Bronchial epithelial cell (primary cell): ENCODE measurements around the gene GCSAM. TPM values are rescaled to one million over a fixed set of nuclear protein-coding genes. Genes with fewer than 3 reads are reported as not detected.

Experiments used
- DNase-seq: peaks from one replicate; pipeline ENCODE4 v3.0.0-alpha.2; 2010; ENCODE audit warnings: low read depth
- FAIRE-seq: peaks from 2 replicates; lab custom pipeline; 2011; peaks lifted over from hg19 to GRCh38; lab: Jason Lieb, UNC
- H3K27me3 ChIP-seq: 2 replicates; pipeline ENCODE4 v1.5.1; 2011; ENCODE audit warnings: low read length; ENCODE audit not compliant: control insufficient read depth, insufficient read depth
- H3K36me3 ChIP-seq: 2 replicates; pipeline ENCODE4 v1.5.1; 2011; ENCODE audit warnings: low read length; ENCODE audit not compliant: control insufficient read depth, insufficient read depth
- H3K4me3 ChIP-seq: 2 replicates; pipeline ENCODE4 v1.5.1; 2011; ENCODE audit warnings: mild to moderate bottlenecking, low read depth, low read length, control low read depth
- total RNA-seq: library from RNA; depleted of rRNA; stranded (reverse); fragments of >200 nt; gene quantifications from 2 replicates; pipeline ENCODE4 v1.2.1, GENCODE V29; 2014
- TF ChIP-seq, protein P1 (sequence below): IDR thresholded peaks from 2 replicates; pipeline ENCODE4 v1.5.1; 2011; ENCODE audit warnings: mild to moderate bottlenecking, moderate library complexity, low read length, control low read depth, inconsistent platforms; ENCODE audit not compliant: insufficient read depth, severe bottlenecking

GCSAM gene
- total RNA-seq, 1 donor from 2014 or later: 0.26 TPM

DNA sequence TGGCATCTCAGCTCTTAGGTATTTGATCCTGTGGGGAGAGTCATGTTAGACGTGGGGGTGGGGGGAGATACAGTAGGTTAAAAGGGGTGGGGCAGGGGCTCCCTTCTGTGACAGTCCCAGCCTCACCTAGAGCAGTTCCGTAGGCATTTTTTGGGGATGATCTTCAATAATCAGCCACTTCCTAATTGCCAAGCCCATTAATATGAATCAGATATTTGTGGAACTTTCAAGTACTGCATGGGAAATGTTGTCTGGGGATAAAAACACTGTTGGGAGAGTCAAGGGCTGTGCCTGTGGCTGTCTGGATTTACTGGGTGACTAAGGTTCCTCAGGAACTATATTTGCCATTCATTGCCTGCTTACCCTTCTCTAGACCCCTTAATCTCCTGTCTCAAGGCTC is 37.3 kb downstream of the GCSAM start:
- H3K27me3 ChIP-seq: no peaks in the 10 kb centered on the region
- DNase-seq (peak; percentile 46), FAIRE-seq (no peak)
- TF ChIP-seq, protein P1, sequence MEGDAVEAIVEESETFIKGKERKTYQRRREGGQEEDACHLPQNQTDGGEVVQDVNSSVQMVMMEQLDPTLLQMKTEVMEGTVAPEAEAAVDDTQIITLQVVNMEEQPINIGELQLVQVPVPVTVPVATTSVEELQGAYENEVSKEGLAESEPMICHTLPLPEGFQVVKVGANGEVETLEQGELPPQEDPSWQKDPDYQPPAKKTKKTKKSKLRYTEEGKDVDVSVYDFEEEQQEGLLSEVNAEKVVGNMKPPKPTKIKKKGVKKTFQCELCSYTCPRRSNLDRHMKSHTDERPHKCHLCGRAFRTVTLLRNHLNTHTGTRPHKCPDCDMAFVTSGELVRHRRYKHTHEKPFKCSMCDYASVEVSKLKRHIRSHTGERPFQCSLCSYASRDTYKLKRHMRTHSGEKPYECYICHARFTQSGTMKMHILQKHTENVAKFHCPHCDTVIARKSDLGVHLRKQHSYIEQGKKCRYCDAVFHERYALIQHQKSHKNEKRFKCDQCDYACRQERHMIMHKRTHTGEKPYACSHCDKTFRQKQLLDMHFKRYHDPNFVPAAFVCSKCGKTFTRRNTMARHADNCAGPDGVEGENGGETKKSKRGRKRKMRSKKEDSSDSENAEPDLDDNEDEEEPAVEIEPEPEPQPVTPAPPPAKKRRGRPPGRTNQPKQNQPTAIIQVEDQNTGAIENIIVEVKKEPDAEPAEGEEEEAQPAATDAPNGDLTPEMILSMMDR: no peak
- H3K36me3 ChIP-seq: peaks cover 12% of the 10 kb centered on the region
- no peak overlapping the region for H3K4me3 ChIP-seq

GRCh38 chr3:112093180-112093522 is 39.9 kb downstream of the GCSAM start:
- Histone ChIP-seq H3K36me3 (peaks cover 6% of the 10 kb centered on the region), H3K27me3 (no peaks in the 10 kb centered on the region), H3K4me3 (no peak overlapping the region)
- FAIRE-seq: no peak
- DNase-seq: no peak
- TF ChIP-seq, protein P1: no peak

- Histone ChIP-seq H3K36me3 (peaks cover 6% of the 10 kb centered on the region), H3K27me3 (no peaks in the 10 kb centered on the region), H3K4me3 (no peak overlapping the region)
- TF ChIP-seq, protein P1: no peak
- no peak for DNase-seq
- FAIRE-seq: no peak
These were observed 40.4 kb downstream of the GCSAM start for GRCh38 chr3:112092496-112093179.

DNA sequence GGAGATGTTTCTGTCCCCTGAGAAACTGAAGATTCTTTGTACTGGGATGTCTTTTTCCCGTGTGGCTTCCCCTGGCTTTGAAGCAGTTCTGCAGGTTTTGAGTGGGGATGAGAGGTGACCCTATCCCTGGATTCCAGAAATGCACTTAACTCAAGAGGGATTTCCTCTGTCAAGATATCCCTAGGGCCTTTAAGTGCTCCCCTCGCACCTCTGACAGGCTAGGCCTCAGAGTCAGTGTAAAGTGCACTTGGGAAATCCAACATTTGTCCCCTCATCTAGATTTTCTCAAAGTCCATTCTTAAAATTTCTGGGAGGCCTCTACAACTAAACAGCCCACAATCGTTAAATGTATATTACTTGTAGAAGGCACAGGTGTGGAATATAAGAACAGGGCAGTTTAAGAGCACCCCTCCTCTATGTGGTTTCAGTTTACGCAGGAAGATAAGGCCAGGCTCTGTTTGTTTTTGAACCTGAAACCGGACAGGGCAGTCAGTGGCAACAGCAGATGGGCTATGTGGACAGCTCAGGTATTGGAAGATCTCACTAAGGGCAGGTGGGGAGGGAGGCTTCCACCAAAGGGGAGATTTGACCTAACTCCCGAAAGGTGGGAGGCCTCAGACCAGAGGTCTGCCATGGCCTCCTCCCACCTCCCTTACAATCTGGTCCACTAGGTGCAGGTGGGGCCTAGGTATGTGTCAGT is 42.0 kb downstream of the GCSAM start:
- FAIRE-seq (no peak), DNase-seq (no peak)
- Histone ChIP-seq H3K4me3 (no peak overlapping the region), H3K36me3 (peaks cover 6% of the 10 kb centered on the region), H3K27me3 (no peaks in the 10 kb centered on the region)
- TF ChIP-seq, protein P1: no peak

DNA sequence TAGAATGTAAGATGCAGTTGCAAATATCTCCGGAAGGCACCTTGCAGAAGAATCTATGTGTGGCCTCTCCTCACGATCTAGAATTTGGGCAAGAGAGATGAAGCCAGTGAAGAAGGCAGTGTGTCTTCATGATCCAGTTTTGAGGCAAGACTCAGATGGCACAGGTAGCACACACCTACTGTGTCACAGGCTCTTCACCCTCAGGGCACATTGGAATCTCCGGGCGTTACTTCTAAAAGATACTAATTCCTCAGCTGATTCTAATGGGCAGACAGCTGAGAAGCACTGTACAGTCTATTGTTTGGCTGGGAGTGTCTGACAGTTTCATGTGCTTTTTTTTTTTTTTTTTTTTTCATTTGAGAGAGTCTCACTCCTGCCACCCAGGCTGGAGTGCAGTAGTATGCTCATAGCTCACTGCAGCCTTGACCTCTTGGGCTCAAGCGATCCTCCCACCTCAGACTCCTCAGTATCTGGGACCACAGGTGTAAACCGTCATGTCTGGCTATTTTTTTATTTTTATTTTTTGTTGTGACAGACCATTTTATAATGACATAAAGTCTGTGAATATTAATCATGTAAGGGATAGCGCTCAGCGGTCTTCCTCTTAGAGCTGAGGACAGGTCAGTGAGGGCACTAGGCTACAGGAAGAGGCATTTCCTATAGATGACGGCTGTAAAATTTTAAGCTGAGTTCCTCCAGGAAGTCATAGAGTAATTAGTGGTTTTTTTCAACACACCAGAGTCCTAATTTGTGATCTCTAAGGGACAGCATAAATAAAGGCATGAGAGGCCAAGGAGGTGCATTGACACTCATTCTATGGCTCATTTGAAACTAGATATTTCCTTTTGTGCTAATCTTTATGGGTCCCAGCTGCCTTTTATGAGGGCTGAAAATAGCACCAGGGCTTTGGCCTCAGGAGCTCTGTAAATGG is 42.8 kb downstream of the GCSAM start:
- H3K36me3 ChIP-seq: peaks cover 6% of the 10 kb centered on the region
- no peak overlapping the region for H3K4me3 ChIP-seq
- FAIRE-seq (no peak), DNase-seq (no peak)
- TF ChIP-seq, protein P1: no peak
- no peaks in the 10 kb centered on the region for H3K27me3 ChIP-seq
